Left lung (tissue), 14 donors: ENCODE measurements around the gene SCML2. TPM values are rescaled to one million over a fixed set of nuclear protein-coding genes. Genes with fewer than 3 reads are reported as not detected.

Experiments
- ATAC-seq: fragments of 200-7000 bp; cut with Tn5 transposase; one replicate; pipeline ENCODE4 v1.9.1; 2020; ENCODE audit warnings: moderate library complexity
- DNase-seq, 4 donors: peaks; one replicate each; pipeline ENCODE4 v3.0.0-alpha.2; 2013 to 2020
- H3K27ac ChIP-seq, 2 donors: fragments of 200-600 bp; sonication (generic) in 1 of 2; one replicate each; pipeline versions ENCODE4 v1.5.0 to v1.8.0; 2020 to 2021
- H3K27me3 ChIP-seq, 2 donors: fragments of 200-600 bp; sonication (generic) in 1 of 2; one replicate each; pipeline versions ENCODE4 v1.5.0 to v1.8.0; 2020 to 2021
- H3K36me3 ChIP-seq, 2 donors: fragments of 200-600 bp; sonication (generic) in 1 of 2; one replicate each; pipeline versions ENCODE4 v1.5.0 to v1.8.0; 2020 to 2021
- H3K4me1 ChIP-seq, 2 donors: fragments of 200-600 bp; one replicate each; pipeline ENCODE4 v1.8.0; 2021
- H3K4me3 ChIP-seq, 2 donors: fragments of 200-600 bp; sonication (generic) in 1 of 2; one replicate each; pipeline versions ENCODE4 v1.5.0 to v1.8.0; 2020 to 2021; ENCODE audit warnings: mild to moderate bottlenecking in 1 of 2
- H3K9me3 ChIP-seq, 2 donors: fragments of 200-600 bp; sonication (generic) in 1 of 2; one replicate each; pipeline versions ENCODE4 v1.5.0 to v1.8.0; 2020 to 2021
- CTCF ChIP-seq, 2 donors: fragments of 200-600 bp; sonication (generic) in 1 of 2; IDR thresholded peaks; one replicate each; pipeline versions ENCODE4 v1.5.0 to v1.8.0; 2021; ENCODE audit warnings: antibody characterized with exemption in 2 of 2
- intact Hi-C, 2 donors: fragments of 100-400 bp; cut with DNase I; formaldehyde crosslinking; loops; one replicate each; pipeline versions ENCODE4 v1.11.2 to v1.14.2; 2022
- long read RNA-seq, 12 donors: library from polyadenylated mRNA in 2 of 12; unstranded in 2 of 12; transcript quantifications; one replicate each; pipeline ENCODE4 v2.0.0 and lab custom pipeline, GENCODE V29; 2019 to 2026
- polyA plus RNA-seq, 6 donors: library from polyadenylated mRNA; unstranded; fragments of 120-200 nt; gene quantifications; one replicate each; pipeline ENCODE4 v1.2.1, GENCODE V29; 2013; ENCODE audit not compliant: insufficient read length in 6 of 6
- total RNA-seq, 2 donors: library from RNA; stranded (reverse); fragmentation: NEBNext Ultra II Directional; extraction: Animal tissue kit (Norgen Biotek cat#: 25700); gene quantifications; one replicate each; pipeline ENCODE4 v1.2.1, GENCODE V29; 2021
- donor health status: DM: no; HTN: yes; CAD: no.
- donor health status: DM: no; HTN: no; CAD: no.

Gene SCML2
- total RNA-seq (1 to 10 TPM in 1 of 2 donors, under 1 TPM in 1; 0.97 to 1.7 TPM), polyA plus RNA-seq (10 to 100 TPM in 4 of 6 donors, 1 to 10 TPM in 2; 9.2 to 12.4 (median 10.3) TPM)
- long read RNA-seq, donor 1: 0 reads
- long read RNA-seq, donor 2: 0 reads
- long read RNA-seq, donor 3, full-length matches to known transcripts: 2 of 2 reads
- long read RNA-seq, donor 3, partial matches to known transcripts: 0 of 2 reads
- long read RNA-seq, donor 3, other reads (novel, unspliced or antisense): 0 of 2 reads
- long read RNA-seq, donor 4, partial matches to known transcripts: 0 of 1 reads
- long read RNA-seq, donor 4, other reads (novel, unspliced or antisense): 1 of 1 reads
- long read RNA-seq, donor 5: 0 reads
- long read RNA-seq, donor 6: 0 reads
- long read RNA-seq, donor 7: 0 reads
- long read RNA-seq, donor 8: 0 reads
- long read RNA-seq, donor 9: 0 reads
- long read RNA-seq, donor 10: 0 reads
- long read RNA-seq, donor 11, full-length matches to known transcripts: 1 of 1 reads
- long read RNA-seq, donor 11, partial matches to known transcripts: 0 of 1 reads
- long read RNA-seq, donor 11, other reads (novel, unspliced or antisense): 0 of 1 reads
- long read RNA-seq, donor 12, full-length matches to known transcripts: 2 of 2 reads
- long read RNA-seq, donor 12, partial matches to known transcripts: 0 of 2 reads
- long read RNA-seq, donor 12, other reads (novel, unspliced or antisense): 0 of 2 reads

GRCh38 chrX:18354369-18355223, at the start of gene SCML2:
Gene SCML2 (minus strand): TSS chrX:18354688. CDS start chrX:18334071, 20,617 bp downstream.
- peaks cover 0 to 13% of the 10 kb centered on the region in 2 donors for H3K27me3 ChIP-seq
- no peaks in the 10 kb centered on the region for H3K36me3 ChIP-seq
- no peaks in the 10 kb centered on the region for H3K9me3 ChIP-seq
- H3K4me3 ChIP-seq: peak within 1 kb of the TSS; percentile 34 to 55
- H3K4me1 ChIP-seq: no peaks in the 10 kb centered on the region
- no peak within 1 kb of the TSS for H3K27ac ChIP-seq
- ATAC-seq (peak; percentile 89), DNase-seq (peak; percentile 37 to 85 (median 46))
- intact Hi-C loops: no loop called here
- no peak for TF ChIP-seq CTCF (IDR thresholded peaks at IDR 0.05)

- Histone ChIP-seq H3K4me3 (no peak overlapping the region), H3K27ac (no peak overlapping the region), H3K27me3 (no peaks in the 10 kb centered on the region), H3K9me3 (no peaks in the 10 kb centered on the region), H3K4me1 (no peaks in the 10 kb centered on the region), H3K36me3 (no peaks in the 10 kb centered on the region)
- intact Hi-C loops: no loop called here
- no peak for TF ChIP-seq CTCF (IDR thresholded peaks at IDR 0.05)
- ATAC-seq (no peak), DNase-seq (no peak)
Observed at GRCh38 chrX:18401848-18402213, 47.3 kb upstream of the SCML2 start.

- no peak for ATAC-seq
- intact Hi-C loops: loop anchor here in 1 of 2 donors (10.0 kb wide), 1 partner anchor 940 kb away; no protein-coding TSS in a partner anchor
- H3K9me3 ChIP-seq: no peaks in the 10 kb centered on the region
- TF ChIP-seq CTCF (IDR thresholded peaks at IDR 0.05): no peak
- H3K4me3 ChIP-seq: no peak overlapping the region
- no peak overlapping the region for H3K27ac ChIP-seq
- H3K27me3 ChIP-seq: no peaks in the 10 kb centered on the region
- no peaks in the 10 kb centered on the region for H3K4me1 ChIP-seq
- no peak for DNase-seq
- no peaks in the 10 kb centered on the region for H3K36me3 ChIP-seq
Observed at GRCh38 chrX:18394477-18394876, 40.0 kb upstream of the SCML2 start.

- peak; percentile 82 for ATAC-seq
- no peaks in the 10 kb centered on the region for H3K27me3 ChIP-seq
- DNase-seq: peak in 3 of 4 donors; percentile 52 to 68 (median 59)
- no peaks in the 10 kb centered on the region for H3K4me1 ChIP-seq
- peak; percentile 58 to 83 for TF ChIP-seq CTCF (IDR thresholded peaks at IDR 0.05)
- intact Hi-C loops: loop anchor here in 1 of 2 donors (10.0 kb wide), 1 partner anchor 944 kb away; no protein-coding TSS in a partner anchor
- no peaks in the 10 kb centered on the region for H3K9me3 ChIP-seq
- H3K4me3 ChIP-seq: no peak overlapping the region
- H3K27ac ChIP-seq: no peak overlapping the region
- no peaks in the 10 kb centered on the region for H3K36me3 ChIP-seq
Observed at GRCh38 chrX:18390941-18391538, 36.6 kb upstream of the SCML2 start.
